GM12878 (cell line): Measurements from ENCODE around the gene GNAI2. TPM values are rescaled to one million over a fixed set of nuclear protein-coding genes. Genes with fewer than 3 reads are reported as not detected.

ENCODE experiments used
- CHD1 ChIP-seq: IDR thresholded peaks from 2 replicates; pipeline ENCODE4 v1.6.1; 2012; ENCODE audit warnings: low read depth, low read length, improper control_type of control experiment
- ETV6 ChIP-seq, 2 experiments: fragments of 450-650 bp in 1 of 2; IDR thresholded peaks in 1 of 2; conservative IDR thresholded peaks in 1 of 2; 2 replicates each; pipeline ENCODE4 v1.6.1; 2014; ENCODE audit warnings: antibody characterized with exemption in 1 of 2, borderline replicate concordance in 1 of 2, low read depth in 1 of 2, mild to moderate bottlenecking in 1 of 2, moderate library complexity in 1 of 2
- GABPA ChIP-seq: IDR thresholded peaks from 2 replicates; pipeline ENCODE4 v1.6.1; 2014; ENCODE audit warnings: antibody characterized with exemption, low read depth, mild to moderate bottlenecking, inconsistent platforms
- JUND ChIP-seq: IDR thresholded peaks from 2 replicates; pipeline ENCODE4 v1.6.1; 2012; ENCODE audit warnings: low read depth, mild to moderate bottlenecking, low read length, improper control_type of control experiment, moderate library complexity
- KDM1A ChIP-seq: fragments of 200-600 bp; sonication (generic); IDR thresholded peaks from 2 replicates; pipeline ENCODE4 v1.6.1; 2016; ENCODE audit warnings: borderline replicate concordance
- RUNX3 ChIP-seq: IDR thresholded peaks from 2 replicates; pipeline ENCODE4 v1.6.1; 2012; ENCODE audit warnings: low read length, inconsistent platforms
- SMAD1 ChIP-seq: fragments of 450-650 bp; IDR thresholded peaks from 2 replicates; pipeline ENCODE4 v1.6.1; 2018; ENCODE audit warnings: mild to moderate bottlenecking, low read depth; ENCODE audit not compliant: partially characterized antibody
- SPI1 ChIP-seq: IDR thresholded peaks from 2 replicates; pipeline ENCODE4 v1.6.1; 2011; ENCODE audit warnings: low read depth, mild to moderate bottlenecking, low read length, moderate library complexity, borderline replicate concordance; ENCODE audit not compliant: insufficient read depth
- SUZ12 ChIP-seq: fragments of 200-600 bp; sonication (generic); IDR thresholded peaks from one replicate; pipeline ENCODE4 v1.6.1; 2018; ENCODE audit warnings: antibody characterized with exemption, mild to moderate bottlenecking; ENCODE audit not compliant: unreplicated experiment
- TCF7 ChIP-seq: IDR thresholded peaks from 2 replicates; pipeline ENCODE4 v1.6.1; 2014; ENCODE audit warnings: antibody characterized with exemption, borderline replicate concordance
- ZBED1 ChIP-seq: IDR thresholded peaks from 2 replicates; pipeline ENCODE4 v1.6.1; 2016; ENCODE audit warnings: borderline replicate concordance
- ZNF274 ChIP-seq: IDR thresholded peaks from one replicate; pipeline ENCODE4 v1.8.0; 2011; ENCODE audit not compliant: insufficient read length, insufficient read depth
- polyA plus RNA-seq, 11 experiments: library from polyadenylated mRNA; depleted of rRNA in 4 of 11; unstranded in 6 of 11; stranded (reverse) in 5 of 11; fragments of >200 nt; fragmentation: Nextera tagmentation in 4 of 11; fragmentation: Illumina TruSeq in 1 of 11; extraction: Ambion mirVana in 4 of 11; extraction: Trizol in 1 of 11; gene quantifications; 1 replicate in 1 of 11; 2 replicates in 10 of 11; pipeline versions ENCODE4 v1.2.1 to v1.2.3, GENCODE V29; 2011 to 2016; ENCODE audit warnings: inconsistent platforms in 2 of 11, missing spikeins in 2 of 11, low read depth in 1 of 11
- total RNA-seq, 4 experiments: library from RNA; depleted of rRNA in 3 of 4; stranded (reverse); fragments of >200 nt in 3 of 4; fragmentation: Illumina TruSeq in 1 of 4; extraction: Trizol in 1 of 4; gene quantifications; 2 replicates each; pipeline versions ENCODE4 v1.2.1 to v1.2.3, GENCODE V29; 2013 to 2021
- TF ChIP-seq, protein P1 (sequence below): IDR thresholded peaks from 2 replicates; pipeline ENCODE4 v1.6.1; 2011; ENCODE audit warnings: borderline replicate concordance, low read depth, mild to moderate bottlenecking, moderate library complexity, low read length; ENCODE audit not compliant: insufficient read depth, poor library complexity, severe bottlenecking
- TF ChIP-seq, protein P2 (sequence below): fragments of 450-650 bp; IDR thresholded peaks from 2 replicates; pipeline ENCODE4 v1.6.1; 2016; ENCODE audit warnings: mild to moderate bottlenecking, moderate library complexity, borderline replicate concordance
- TF ChIP-seq, protein P3 (sequence below): IDR thresholded peaks from 2 replicates; pipeline ENCODE4 v1.6.1; 2012; ENCODE audit warnings: improper control_type of control experiment, low read depth, low read length; ENCODE audit not compliant: insufficient replicate concordance
- TF ChIP-seq, protein P4 (sequence below): fragments of 450-650 bp; IDR thresholded peaks from 2 replicates; pipeline ENCODE4 v1.6.1; 2017; ENCODE audit warnings: low read depth, mild to moderate bottlenecking, moderate library complexity

GNAI2 gene
- total and polyA plus RNA-seq, 10 of the 15 experiments (the other 5 are each of a cell fraction or from before 2014, with no cell fraction given), result 5.0 to 346 (median 237) TPM

DNA sequence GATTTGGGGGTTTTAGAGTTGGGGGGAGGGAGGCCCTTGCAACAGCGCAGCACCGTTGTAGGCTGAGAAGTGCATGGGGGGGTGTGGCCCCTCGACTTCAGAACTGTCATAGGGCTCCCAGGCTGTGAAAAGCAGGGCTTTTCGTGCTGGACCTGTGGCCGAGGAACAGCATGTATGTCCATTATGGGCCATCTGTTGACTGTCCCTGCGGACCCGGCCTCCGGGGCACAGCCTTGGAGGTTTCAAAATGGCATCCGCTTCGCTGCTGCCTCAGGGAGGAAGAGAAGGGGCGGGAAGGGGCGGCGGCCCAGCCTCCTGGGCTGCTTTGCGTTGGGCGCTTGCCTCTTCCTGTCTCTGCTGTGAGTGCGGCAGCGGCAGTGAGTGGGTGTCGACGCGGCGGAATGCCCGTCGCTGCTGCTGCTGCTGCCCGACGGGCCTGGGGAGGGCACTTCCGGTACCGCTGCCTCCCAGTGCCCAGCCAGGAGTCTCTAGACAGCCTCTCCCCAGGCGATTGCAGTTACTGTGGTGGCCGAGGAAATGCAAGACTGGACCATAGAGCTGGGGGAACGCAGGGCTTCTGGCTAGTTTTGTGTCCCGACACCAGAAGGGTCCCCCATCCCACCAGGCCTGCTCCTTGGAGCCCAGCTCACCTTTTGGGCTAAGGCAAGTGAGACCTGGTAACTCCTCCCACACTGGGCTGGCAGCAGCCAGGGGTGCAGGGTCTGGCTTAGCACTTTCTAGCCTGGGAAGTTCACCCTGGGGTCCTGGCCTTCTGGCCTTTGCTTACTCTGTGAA is 1.9 kb downstream of the GNAI2 start (continued):
- TF ChIP-seq, protein P1, sequence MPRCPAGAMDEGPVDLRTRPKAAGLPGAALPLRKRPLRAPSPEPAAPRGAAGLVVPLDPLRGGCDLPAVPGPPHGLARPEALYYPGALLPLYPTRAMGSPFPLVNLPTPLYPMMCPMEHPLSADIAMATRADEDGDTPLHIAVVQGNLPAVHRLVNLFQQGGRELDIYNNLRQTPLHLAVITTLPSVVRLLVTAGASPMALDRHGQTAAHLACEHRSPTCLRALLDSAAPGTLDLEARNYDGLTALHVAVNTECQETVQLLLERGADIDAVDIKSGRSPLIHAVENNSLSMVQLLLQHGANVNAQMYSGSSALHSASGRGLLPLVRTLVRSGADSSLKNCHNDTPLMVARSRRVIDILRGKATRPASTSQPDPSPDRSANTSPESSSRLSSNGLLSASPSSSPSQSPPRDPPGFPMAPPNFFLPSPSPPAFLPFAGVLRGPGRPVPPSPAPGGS, result peak; percentile 47
- TF ChIP-seq, protein P2, sequence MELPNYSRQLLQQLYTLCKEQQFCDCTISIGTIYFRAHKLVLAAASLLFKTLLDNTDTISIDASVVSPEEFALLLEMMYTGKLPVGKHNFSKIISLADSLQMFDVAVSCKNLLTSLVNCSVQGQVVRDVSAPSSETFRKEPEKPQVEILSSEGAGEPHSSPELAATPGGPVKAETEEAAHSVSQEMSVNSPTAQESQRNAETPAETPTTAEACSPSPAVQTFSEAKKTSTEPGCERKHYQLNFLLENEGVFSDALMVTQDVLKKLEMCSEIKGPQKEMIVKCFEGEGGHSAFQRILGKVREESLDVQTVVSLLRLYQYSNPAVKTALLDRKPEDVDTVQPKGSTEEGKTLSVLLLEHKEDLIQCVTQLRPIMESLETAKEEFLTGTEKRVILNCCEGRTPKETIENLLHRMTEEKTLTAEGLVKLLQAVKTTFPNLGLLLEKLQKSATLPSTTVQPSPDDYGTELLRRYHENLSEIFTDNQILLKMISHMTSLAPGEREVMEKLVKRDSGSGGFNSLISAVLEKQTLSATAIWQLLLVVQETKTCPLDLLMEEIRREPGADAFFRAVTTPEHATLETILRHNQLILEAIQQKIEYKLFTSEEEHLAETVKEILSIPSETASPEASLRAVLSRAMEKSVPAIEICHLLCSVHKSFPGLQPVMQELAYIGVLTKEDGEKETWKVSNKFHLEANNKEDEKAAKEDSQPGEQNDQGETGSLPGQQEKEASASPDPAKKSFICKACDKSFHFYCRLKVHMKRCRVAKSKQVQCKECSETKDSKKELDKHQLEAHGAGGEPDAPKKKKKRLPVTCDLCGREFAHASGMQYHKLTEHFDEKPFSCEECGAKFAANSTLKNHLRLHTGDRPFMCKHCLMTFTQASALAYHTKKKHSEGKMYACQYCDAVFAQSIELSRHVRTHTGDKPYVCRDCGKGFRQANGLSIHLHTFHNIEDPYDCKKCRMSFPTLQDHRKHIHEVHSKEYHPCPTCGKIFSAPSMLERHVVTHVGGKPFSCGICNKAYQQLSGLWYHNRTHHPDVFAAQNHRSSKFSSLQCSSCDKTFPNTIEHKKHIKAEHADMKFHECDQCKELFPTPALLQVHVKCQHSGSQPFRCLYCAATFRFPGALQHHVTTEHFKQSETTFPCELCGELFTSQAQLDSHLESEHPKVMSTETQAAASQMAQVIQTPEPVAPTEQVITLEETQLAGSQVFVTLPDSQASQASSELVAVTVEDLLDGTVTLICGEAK, result peak; percentile 78; the same call in 1 of the 2 replicates
- no peak for TF ChIP-seq ETV6 (conservative IDR thresholded peaks at IDR 0.05 in 1 of 2, IDR thresholded peaks at IDR 0.05 in 1 of 2; ENCODE audit: borderline replicate concordance in 1 of 2, low read depth in 1 of 2)
- TF ChIP-seq GABPA, result peak; percentile 72; the same call in 1 of the 2 replicates
- TF ChIP-seq SUZ12, result no peak
- no peak for TF ChIP-seq TCF7
- TF ChIP-seq ZNF274, result no peak
- TF ChIP-seq, protein P3, sequence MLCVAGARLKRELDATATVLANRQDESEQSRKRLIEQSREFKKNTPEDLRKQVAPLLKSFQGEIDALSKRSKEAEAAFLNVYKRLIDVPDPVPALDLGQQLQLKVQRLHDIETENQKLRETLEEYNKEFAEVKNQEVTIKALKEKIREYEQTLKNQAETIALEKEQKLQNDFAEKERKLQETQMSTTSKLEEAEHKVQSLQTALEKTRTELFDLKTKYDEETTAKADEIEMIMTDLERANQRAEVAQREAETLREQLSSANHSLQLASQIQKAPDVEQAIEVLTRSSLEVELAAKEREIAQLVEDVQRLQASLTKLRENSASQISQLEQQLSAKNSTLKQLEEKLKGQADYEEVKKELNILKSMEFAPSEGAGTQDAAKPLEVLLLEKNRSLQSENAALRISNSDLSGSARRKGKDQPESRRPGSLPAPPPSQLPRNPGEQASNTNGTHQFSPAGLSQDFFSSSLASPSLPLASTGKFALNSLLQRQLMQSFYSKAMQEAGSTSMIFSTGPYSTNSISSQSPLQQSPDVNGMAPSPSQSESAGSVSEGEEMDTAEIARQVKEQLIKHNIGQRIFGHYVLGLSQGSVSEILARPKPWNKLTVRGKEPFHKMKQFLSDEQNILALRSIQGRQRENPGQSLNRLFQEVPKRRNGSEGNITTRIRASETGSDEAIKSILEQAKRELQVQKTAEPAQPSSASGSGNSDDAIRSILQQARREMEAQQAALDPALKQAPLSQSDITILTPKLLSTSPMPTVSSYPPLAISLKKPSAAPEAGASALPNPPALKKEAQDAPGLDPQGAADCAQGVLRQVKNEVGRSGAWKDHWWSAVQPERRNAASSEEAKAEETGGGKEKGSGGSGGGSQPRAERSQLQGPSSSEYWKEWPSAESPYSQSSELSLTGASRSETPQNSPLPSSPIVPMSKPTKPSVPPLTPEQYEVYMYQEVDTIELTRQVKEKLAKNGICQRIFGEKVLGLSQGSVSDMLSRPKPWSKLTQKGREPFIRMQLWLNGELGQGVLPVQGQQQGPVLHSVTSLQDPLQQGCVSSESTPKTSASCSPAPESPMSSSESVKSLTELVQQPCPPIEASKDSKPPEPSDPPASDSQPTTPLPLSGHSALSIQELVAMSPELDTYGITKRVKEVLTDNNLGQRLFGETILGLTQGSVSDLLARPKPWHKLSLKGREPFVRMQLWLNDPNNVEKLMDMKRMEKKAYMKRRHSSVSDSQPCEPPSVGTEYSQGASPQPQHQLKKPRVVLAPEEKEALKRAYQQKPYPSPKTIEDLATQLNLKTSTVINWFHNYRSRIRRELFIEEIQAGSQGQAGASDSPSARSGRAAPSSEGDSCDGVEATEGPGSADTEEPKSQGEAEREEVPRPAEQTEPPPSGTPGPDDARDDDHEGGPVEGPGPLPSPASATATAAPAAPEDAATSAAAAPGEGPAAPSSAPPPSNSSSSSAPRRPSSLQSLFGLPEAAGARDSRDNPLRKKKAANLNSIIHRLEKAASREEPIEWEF, result no peak
- 0 out of 2 replicates have a peak, but pooled peaks have one; percentile 31 for TF ChIP-seq RUNX3
- TF ChIP-seq, protein P4, sequence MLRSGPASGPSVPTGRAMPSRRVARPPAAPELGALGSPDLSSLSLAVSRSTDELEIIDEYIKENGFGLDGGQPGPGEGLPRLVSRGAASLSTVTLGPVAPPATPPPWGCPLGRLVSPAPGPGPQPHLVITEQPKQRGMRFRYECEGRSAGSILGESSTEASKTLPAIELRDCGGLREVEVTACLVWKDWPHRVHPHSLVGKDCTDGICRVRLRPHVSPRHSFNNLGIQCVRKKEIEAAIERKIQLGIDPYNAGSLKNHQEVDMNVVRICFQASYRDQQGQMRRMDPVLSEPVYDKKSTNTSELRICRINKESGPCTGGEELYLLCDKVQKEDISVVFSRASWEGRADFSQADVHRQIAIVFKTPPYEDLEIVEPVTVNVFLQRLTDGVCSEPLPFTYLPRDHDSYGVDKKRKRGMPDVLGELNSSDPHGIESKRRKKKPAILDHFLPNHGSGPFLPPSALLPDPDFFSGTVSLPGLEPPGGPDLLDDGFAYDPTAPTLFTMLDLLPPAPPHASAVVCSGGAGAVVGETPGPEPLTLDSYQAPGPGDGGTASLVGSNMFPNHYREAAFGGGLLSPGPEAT, result no peak; the same call in none of the 2 replicates
- TF ChIP-seq ZBED1, result no peak
- no peak for TF ChIP-seq CHD1
- TF ChIP-seq SPI1, result peak; percentile 56; the same call in 1 of the 2 replicates
- no peak for TF ChIP-seq SMAD1
- TF ChIP-seq KDM1A, result no peak
- no peak for TF ChIP-seq JUND
